ENCODE measurements around the gene SPATS2.
A peak's percentile ranks its signal among the peaks of the same experiment; 100 is the strongest.
"Not testable (repeated sequence)": the region's sequence is repeated elsewhere in the genome, so short reads cannot be mapped to it uniquely, and the experiment has no call there.

Gene SPATS2

DNA sequence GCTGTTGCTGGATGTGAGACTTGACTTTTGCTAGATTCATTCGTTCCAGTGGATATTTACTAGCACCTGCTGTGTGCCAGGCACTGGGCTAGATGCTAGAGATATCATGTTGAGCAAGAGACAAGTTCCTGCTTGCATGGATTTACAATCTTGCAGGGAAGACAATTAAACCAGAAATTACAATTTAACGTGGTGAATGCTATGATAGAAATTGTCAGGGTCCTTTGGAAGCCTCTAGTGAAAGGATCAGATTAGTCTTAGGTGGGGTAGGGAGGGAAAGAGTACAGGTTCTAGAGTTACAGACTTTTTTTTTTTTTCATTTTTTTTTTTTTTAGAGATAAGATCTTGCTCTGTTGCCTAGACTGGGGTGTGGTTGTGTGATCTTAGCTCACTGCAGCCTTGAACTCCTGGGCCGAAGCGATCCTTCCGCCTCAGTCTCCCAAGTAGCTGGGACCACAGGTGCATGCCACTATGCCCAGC lies 36.7 kb downstream of the SPATS2 start:
- no peak for DNase-seq

DNA sequence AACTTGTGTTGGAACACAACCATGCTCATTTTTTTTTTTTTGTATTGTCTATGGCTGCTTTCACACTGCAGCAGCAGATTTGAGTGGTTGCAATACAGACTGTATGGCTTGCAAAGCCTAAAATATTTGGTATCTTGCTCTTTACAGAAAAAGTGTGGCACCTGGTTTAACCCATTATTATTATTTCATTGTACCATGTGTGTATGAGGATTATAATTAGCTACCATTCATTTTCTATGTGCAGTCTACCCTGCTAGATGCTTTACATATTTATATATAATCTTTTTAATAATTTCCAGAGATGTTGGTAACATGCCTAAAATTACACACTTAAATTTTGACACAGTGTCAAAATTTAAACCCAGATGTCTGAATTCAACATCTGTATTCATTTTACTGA lies 37.7 kb downstream of the SPATS2 start:
- DNase-seq = no peak

DNA sequence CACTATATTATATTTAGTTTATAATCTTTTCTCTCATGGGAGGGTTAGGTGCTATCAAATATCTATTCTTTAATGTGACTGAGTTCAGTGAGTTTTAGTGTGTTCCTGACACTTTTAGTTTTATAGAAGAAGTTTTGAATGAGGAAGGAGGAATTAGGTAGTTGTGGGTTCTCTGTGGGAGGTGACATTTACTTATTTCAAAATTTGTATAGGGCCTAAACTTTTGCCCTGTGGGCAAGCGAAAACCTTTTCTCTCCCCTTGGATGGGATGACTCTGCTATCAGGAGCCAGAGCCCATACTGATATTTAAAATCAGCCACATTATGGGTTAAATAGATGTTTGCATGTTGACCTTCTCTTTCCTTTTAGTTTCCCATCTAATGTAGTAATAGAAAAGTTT lies 43.6 kb downstream of the SPATS2 start:
- DNase-seq = no peak

DNA sequence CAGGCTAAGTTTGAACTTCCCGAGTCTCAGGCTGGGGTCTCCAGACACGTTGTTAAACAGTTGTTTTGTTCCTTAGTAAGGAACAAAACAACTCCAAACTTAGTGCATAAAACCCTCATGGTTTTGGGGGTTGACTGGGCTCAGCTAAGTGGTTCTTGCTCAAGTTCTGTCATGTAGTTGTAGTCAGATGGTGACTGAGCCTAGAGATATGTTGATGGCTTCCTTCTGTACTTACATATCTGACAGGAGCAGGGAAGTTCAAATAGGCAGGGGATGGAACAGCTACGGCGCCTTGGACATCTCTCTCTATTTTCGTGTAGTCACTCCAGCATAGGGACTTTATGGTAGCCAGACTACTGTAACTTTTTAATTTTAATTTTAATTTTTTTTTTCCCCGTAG lies 45.7 kb downstream of the SPATS2 start:
- no peak for DNase-seq

DNA sequence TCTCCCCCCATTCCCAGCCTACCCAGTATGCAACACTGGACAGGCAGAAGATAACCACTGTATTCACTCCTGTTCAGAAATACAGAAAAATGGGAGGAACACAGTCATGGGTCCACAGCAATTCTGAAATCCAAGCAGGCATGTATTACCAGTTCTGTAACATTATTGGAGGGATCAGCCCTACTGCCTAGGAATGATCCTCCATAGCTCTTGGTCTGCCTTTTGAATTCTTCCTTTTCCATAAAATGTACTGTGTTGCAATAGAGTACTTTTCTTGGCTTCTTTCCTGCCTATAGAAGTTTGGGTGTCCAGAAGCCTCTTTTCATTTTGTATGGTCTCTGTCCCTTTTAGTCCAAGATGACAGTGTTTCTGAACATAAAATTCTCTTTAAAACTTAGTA lies 46.5 kb downstream of the SPATS2 start:
- no peak for DNase-seq

DNA sequence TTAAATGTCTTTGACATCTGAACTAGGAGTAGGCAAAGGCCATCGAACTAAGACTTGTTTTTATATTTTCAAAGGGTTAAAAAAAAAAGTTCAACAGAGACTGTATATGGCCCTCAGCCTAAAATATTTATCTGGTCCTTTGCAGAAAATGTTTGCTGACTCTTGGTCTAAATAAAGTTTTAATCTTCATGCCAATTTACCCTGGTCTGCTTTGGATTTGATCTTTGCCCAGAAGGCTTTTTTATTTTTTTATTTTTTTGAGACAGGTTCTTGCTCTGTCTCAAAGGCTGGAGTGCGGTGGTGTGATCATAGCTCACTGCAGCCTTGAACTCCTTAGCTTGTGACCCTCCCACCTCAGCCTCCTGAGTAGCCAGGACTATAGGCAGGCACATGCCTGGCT lies 47.1 kb downstream of the SPATS2 start:
- no peak for DNase-seq

DNA sequence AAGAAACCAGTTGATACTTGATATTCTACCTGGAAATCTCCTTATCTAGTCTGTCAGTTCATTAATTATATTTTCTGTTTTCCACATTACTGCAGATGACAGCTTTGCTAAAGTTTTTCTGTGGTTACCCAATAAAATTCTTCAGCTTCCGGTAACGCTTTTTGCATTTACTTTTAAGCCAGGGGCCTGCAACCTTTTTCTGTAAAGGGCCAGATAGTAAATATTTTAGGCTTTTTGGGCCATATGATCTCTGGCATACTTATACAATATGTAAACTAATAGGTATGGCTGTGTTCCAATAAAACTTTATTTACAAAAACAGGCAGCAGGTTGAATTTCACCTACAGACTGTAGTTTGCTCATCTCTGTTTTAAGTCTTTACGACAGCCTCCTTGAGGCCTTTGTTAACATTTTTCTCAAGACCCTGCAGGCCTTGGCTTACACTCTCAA lies 48.3 kb downstream of the SPATS2 start:
- no peak for DNase-seq

DNA sequence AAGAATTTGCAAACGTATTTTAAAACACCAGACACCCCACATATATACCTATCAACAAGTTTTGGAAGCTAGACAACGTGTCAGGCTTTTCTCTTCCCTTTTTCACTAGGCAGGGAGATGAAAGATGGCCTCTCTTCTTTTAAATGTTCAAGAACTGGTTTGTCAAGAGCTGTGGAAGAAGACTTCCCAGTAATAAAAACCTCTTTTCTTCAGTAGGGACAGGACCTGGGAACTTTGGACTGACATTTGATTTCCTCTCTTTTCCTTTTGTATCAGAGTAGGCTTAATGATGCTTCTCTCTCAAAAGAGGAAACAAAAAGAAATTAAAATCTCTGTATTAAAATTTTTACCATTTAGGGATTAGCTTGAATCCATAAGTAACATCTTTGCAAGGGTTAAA lies 49.6 kb downstream of the SPATS2 start:
- DNase-seq = no peak

DNA sequence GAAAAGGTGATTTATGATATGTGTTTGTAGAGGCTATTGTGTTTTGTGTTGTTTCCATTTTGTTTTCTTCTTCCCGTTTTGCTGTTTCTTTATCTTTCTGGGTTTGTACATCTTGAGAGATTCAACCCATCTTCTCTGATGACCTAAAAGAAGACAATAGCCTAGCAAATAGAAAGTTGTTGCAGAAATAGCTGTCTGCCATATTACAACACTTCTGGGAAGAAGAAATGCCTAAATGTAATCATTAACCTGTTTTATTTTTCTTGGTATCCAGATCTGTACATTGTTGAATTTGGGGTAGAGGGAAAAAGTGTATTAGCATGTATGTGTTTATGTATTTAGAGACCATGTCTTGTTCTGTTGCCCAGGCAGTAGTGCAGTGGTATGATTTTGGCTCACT lies 50.3 kb downstream of the SPATS2 start:
- no peak for DNase-seq

DNA sequence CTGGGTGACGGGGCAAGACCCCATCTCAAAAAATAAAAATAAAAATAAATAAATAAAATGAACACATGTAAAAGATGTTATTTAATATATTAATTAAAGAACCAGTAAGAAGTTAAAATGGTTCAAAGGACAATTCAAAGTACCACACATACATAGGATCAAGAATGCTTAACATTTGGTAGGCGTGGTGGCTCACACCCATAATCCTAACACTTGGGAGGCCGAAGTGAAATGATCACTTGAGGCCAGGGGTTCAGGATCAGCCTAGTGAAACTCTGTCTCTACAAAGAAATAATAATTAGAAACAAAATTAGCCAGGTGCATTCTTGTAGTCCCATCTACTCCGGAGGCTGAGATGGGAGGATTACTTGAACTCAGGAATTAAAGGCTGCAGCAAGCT lies 53.3 kb downstream of the SPATS2 start:
- no peak for DNase-seq

DNA sequence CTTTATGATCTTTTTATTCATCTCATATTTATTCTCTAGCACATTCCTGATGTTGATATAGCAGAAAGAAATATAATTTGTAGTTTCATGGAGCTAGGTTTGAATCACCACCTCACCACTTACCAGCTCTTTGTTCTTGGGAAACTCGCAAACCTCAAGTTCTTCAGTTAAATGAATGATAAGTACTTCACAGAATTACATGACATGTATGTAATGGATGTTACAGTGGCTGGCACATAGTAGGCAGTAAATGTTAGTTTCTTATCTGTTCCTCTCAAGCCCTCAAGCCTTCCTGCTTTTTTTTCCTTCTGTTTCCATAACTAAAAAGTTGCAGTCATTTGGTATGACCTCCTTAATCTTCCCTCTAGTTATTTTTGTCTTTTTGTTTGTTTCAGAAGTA lies 54.9 kb downstream of the SPATS2 start:
- DNase-seq = no peak

DNA sequence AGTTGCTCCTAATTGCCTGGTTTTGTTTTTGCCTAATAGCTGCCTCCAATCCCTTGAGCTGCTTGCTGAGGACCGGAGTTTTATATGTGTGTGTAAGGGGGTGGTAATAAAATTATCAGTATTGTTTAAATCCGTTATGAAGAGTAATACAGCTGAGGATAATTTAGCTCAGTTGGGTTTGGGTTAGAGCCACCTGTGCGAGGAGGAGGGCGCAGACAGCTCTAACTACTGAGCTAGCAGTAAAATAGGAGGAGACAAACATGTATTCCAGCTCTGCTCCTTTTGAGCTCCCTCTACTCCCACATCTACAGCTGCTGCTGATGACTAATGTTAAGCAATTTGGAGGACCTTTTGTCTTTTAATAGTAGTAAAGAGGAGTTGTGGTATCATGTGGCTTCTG lies 61.5 kb downstream of the SPATS2 start:
- peak in 4 of 51 donors; percentile 4 to 62 (median 8) for DNase-seq

DNA sequence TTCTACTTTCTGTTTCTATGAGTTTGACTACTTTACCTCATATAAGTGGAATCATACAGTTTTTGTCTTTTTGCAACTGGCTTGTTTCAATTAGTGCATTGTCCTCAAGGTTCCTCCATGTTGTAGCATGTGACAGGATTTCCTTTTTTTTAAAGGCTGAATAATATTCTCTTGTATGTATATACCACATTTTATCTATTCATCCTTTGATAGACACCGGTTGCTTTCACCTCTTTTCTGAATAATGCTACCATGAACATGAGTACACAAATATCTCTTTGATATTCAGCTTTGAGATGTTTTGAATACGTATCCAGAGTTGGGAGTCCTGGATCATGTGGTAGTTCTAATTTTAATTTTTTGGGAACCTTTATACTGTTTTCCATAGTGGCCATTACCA lies 65.4 kb downstream of the SPATS2 start:
- no peak for DNase-seq

DNA sequence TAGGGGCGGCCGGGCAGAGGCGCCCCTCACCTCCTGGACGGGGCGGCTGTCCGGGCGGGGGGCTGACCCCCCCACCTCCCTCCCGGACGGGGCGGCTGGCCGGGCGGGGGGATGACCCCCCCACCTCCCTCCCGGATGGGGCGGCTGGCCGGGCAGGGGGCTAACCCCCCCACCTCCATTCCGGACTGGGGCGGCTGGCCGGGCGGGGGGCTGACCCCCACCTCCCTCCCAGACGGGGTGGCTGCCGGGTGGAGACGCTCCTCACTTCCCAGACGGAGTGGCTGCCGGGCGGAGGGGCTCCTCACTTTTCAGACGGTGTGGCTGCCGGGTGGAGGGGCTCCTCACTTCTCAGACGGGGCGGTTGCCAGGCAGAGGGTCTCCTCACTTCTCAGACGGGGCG lies 69.5 kb downstream of the SPATS2 start:
- not testable (repeated sequence) for DNase-seq

DNA sequence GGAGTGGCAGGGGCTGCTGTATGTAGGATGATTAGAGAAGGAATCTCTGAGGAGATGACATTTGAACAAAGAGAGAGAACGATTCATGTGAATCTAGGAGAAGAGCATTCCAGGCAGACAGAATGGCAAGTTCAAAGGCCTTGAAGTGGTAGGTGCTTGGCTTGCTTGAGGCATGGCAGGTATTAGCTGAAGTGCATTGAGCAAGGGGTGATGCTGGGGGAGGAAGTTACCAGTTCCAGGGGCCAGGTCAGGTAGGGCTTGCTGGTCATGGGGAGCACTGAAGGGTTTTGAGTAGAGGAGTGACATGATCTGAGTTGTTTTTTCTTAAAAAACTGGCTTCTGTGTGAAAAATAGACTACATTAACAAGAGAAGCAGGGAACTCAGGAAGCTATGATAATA lies 71.8 kb downstream of the SPATS2 start:
- no peak for DNase-seq

DNA sequence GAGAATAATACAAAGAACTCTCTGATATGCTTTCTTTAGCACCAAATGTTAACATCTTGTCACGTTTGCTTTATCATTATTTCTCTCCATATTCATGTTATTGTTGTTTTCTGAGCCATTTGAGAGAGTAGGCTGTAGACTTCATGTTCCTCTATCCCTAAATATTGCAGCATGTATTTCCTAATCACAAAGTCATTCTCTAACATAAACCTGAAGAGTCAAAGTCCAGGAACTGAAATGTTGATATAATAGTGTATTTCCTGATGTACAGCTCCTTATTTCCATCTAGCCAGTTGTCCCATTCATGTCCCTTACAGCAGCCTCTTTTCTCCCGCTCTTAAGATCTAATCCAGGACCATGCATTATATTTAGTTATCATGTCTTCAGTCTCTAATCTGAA lies 72.8 kb downstream of the SPATS2 start:
- no peak for DNase-seq

DNA sequence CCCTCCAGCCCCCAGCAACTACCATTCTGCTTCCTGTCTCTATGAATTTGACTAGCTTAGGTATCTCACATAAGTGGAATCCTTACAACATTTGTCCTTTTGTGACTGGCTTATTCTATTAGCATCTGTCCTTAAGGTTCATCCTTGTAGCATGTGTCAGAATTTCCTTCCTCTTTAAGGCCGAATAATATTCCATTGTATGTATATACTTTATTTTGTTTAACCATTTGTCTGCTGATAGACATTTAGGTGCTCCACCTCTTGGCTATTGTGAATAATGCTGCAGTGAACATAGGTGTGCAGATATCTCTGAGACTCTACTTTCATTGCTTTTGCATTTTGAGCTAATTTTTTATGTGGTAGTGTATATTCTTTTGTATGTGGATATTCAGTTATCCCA lies 75.7 kb downstream of the SPATS2 start:
- no peak for DNase-seq

DNA sequence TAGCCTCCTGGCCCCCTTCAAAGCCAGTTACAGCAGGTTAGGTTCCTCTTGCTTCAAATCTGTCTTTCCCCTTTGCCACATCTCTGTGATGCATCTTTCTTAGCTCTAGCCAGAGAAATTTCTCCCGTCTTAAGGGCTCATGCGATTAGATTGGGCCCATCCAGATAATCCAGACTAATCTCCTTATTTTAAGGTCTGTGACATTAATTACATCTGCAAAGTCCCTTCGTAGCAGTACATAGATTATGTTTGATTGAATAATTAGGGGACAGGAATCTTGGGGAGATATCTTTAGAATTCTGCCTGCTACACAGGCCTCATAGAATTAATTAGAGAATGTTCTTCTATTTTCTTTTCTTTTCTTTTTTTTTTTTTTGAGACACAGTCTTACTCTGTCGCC lies 79.3 kb downstream of the SPATS2 start:
- no peak for DNase-seq

DNA sequence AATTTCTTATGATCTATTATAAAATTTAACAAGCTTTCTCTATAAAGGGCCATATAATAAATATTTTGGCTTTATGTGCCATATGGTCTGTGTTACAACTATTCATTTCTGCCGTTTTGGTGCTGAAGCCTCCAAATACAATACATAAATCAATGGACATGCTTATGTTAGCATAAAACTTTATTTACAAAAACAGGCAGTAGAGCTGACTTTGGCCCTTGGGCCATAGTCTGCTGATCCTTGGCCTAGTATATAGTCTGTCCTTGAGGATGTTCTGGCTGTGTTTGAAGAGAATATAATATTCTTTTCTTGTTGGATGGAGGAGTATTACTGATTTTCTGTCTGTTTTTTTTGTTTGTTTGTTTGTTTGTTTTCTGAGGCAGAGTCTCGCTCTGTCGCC lies 81.6 kb downstream of the SPATS2 start:
- no peak for DNase-seq

DNA sequence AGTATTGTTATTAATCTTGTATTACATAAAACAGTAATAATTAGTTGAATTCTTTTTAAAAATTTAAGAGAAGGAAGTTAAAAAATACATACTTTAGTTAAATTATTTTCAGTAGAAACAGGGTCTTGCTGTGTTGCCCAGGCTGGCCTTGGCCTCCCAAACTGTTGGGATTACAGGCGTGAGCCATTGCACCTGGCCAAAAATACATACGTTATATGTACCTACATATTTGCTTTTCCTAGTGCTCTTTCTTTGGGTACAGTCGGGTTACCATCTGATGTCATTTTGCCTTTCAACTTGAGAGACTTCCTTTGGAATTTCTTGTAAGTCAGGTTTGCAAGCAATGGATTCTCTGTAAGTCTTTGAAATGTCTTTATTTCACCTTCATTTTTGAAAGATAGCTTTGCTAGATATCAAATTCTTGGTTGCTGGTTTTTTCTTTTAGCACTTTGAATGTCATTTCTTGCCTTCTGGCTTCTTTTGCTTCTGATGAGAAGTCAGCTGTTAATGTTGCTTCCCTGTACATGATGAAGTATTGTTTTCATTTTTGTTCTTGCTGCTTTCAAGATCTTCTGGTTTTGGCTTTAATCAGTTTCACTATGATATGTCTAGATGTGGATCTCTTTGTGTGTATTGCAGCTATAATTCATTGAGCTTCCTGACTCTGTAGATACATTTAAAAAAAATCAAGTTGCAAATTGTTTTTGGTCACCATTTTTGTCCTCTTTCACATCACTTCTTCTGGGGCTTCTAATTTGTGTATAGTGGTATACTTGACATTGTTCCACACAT lies 84.4 kb downstream of the SPATS2 start:
- no peak for DNase-seq

DNA sequence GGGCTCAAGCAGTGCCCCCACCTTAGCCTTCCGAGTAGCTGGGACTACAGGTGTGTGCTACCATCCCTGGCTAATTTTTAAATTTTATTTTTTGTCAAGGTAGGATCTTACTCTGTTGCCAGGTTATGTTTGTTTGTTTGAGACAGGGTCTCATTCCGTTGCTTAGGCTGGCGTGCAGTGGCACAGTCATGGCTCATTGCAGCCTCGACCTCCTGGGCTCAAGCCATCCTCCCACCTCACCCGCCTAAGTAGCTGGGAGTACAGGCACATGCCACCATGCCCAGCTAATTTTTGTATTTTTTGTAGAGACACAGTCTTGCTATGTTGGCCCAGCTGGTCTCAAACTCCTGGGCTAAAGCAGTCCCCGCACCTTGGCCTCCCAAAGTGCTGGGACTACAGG lies 88.2 kb downstream of the SPATS2 start:
- DNase-seq = no peak

DNA sequence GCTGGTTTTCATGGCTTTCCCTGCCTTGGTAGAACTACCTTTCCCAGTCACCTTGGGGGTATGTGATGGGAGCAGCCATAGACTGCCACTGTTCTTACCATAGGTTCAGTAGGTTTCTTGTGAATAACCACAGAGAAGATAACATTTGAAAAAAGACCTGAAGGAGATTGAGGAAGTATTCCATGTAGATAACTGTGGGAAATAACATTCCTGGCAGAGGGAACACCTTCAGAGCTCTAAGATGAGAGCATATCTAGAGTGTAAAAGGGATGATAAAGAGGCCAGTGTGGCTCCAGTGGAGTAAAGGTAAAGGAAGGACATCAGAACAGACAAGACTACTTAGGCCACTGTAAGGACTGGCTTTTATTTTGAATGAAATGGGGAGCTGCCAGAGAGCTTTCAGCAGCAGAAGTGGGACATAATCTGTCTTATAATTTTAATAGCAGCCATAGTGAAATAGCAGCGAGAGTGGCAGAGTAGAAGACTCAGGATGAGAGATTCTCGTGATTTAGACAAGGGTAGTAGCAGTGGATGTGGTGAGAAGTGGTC lies 88.9 kb downstream of the SPATS2 start:
- no peak for DNase-seq

DNA sequence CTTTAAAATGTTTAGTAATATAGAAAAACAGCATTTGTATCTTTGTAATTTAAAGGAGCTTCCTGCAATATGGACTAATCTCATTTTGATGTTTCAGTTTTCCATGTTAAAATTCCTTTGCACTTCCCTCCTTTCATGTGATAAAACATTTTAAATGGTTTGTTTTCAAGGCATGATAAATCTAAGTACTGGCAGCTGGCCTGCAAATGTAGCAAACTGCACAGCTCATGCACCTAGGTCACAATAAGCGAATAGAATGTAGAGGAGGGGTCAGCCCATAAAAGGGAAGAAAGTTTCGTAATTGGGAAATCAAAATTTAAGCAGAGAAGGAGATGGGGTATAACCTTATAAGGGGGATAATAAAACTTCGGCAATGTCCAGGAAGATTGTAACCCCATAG lies 91.6 kb downstream of the SPATS2 start:
- no peak for DNase-seq

DNA sequence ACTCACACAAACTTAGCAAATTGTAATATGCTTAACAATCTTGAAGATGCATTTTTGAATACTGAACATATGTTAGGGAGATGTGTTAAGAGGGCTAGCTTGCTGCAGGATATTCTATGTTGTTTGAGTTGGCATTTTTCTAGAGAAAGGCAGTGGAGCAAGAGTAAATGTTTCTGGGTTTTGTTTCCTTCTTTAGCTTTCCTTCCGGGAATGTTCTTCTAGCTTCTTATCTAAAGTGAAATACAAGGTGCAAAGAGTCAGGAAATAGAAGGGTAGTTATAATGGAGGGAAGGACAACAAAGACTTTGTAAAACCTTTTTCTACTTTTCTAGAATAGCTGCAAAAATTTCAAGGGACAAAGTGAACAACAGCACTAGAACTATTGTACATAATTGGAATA lies 94.0 kb downstream of the SPATS2 start:
- no peak for DNase-seq

All from hypothalamus (tissue), 51 donors.